GM12878 (cell line): Measurements from ENCODE around the gene PRDM16. TPM values are rescaled to one million over a fixed set of nuclear protein-coding genes. Genes with fewer than 3 reads are reported as not detected.

Experiments
- ATAC-seq: fragments of 200-7000 bp; cut with Tn5 transposase; 3 replicates; pipeline ENCODE4 v1.9.1; 2020; ENCODE audit warnings: mild to moderate bottlenecking, moderate library complexity
- BruUV-seq: library from RNA; stranded (reverse); fragments of 400-500 nt; replicated peaks from 2 replicates; lab custom pipeline; 2021; lab: Mats Ljungman, UMichigan
- CTCF ChIA-PET: fragments of 300-600 bp; sonication (Branson Sonifier 250); formaldehyde crosslinking; extraction: SDS; loops from one replicate; lab custom pipeline; 2021; ENCODE audit warnings: inconsistent platforms; lab: Yijun Ruan, JAX
- POLR2A ChIA-PET: fragments of 350-600 bp; formaldehyde crosslinking; extraction: SDS; loops from one replicate; lab custom pipeline; 2021; ENCODE audit warnings: inconsistent platforms; lab: Charles Lee
- RAD21 ChIA-PET: fragments of 300-600 bp; sonication (Branson Sonifier 250); formaldehyde crosslinking; loops from one replicate; lab custom pipeline; 2023; ENCODE audit warnings: antibody characterized with exemption; ENCODE audit not compliant: unreplicated experiment; lab: Charles Lee
- SMC1A ChIA-PET: fragments of 300-600 bp; sonication (Branson Sonifier 250); formaldehyde crosslinking; loops from one replicate; lab custom pipeline; 2023; ENCODE audit not compliant: unreplicated experiment, uncharacterized antibody; lab: Charles Lee
- DNase-seq: peaks from one replicate; pipeline ENCODE4 v3.0.0-alpha.2; 2011; ENCODE audit warnings: low read depth, low spot score
- FAIRE-seq: peaks from 3 replicates; lab custom pipeline; 2011; peaks lifted over from hg19 to GRCh38; lab: Jason Lieb, UNC
- H2AFZ ChIP-seq: 2 replicates; pipeline ENCODE4 v1.6.0; 2011; ENCODE audit warnings: low read depth, low read length, control low read depth; ENCODE audit not compliant: control insufficient read depth
- H3K27ac ChIP-seq: 2 replicates; pipeline ENCODE4 v1.5.1; 2011; ENCODE audit warnings: control low read depth; ENCODE audit not compliant: control insufficient read depth, insufficient read depth
- H3K27me3 ChIP-seq, 2 experiments: replicated peaks in 1 of 2; 2 replicates each; pipeline versions ENCODE4 v1.6.0 to v1.6.1; 2011; ENCODE audit warnings: low read length in 1 of 2; ENCODE audit not compliant: control insufficient read depth in 2 of 2, insufficient read depth in 2 of 2
- H3K36me3 ChIP-seq, 2 experiments: 2 replicates each; pipeline ENCODE4 v1.5.1; 2011; ENCODE audit warnings: low read length in 1 of 2; ENCODE audit not compliant: control insufficient read depth in 2 of 2, insufficient read depth in 2 of 2
- H3K4me1 ChIP-seq: 2 replicates; pipeline ENCODE4 v1.6.1; 2011; ENCODE audit warnings: mild to moderate bottlenecking, low read length, moderate library complexity, mixed read lengths; ENCODE audit not compliant: control insufficient read depth, insufficient read depth
- H3K4me2 ChIP-seq: 2 replicates; pipeline ENCODE4 v1.6.0; 2011; ENCODE audit warnings: control low read depth; ENCODE audit not compliant: control insufficient read depth, insufficient read depth
- H3K4me3 ChIP-seq: fragments of 200-600 bp; sonication (generic); 2 replicates; pipeline ENCODE4 v1.5.1; 2016
- H3K79me2 ChIP-seq: 2 replicates; pipeline ENCODE4 v1.6.0; 2011; ENCODE audit warnings: low read length; ENCODE audit not compliant: control insufficient read depth, insufficient read depth
- H3K9ac ChIP-seq: 2 replicates; pipeline ENCODE4 v1.8.0; 2011; ENCODE audit warnings: low read length, control low read depth, mixed read lengths; ENCODE audit not compliant: control insufficient read depth, insufficient read depth
- H3K9me3 ChIP-seq: replicated peaks from 3 replicates; pipeline ENCODE4 v1.5.1; 2011; ENCODE audit warnings: mild to moderate bottlenecking, low read length; ENCODE audit not compliant: control insufficient read depth, insufficient read depth
- H4K20me1 ChIP-seq: 2 replicates; pipeline ENCODE4 v1.6.0; 2011; ENCODE audit not compliant: control insufficient read depth, insufficient read depth
- ATF3 ChIP-seq: IDR thresholded peaks from 2 replicates; pipeline ENCODE4 v1.6.1; 2011; ENCODE audit warnings: low read depth, mild to moderate bottlenecking, low read length, moderate library complexity, borderline replicate concordance; ENCODE audit errors: extremely low read depth
- ATF7 ChIP-seq: fragments of 450-650 bp; IDR thresholded peaks from 2 replicates; pipeline ENCODE4 v1.6.1; 2016; ENCODE audit warnings: low read depth, mild to moderate bottlenecking
- BACH1 ChIP-seq: fragments of 450-650 bp; IDR thresholded peaks from 2 replicates; pipeline ENCODE4 v1.6.1; 2017; ENCODE audit warnings: mild to moderate bottlenecking, borderline replicate concordance
- CHD4 ChIP-seq: fragments of 200-600 bp; sonication (generic); IDR thresholded peaks from 2 replicates; pipeline ENCODE4 v1.6.1; 2016; ENCODE audit warnings: mild to moderate bottlenecking
- FOXK2 ChIP-seq: fragments of 450-650 bp; IDR thresholded peaks from 2 replicates; pipeline ENCODE4 v1.6.1; 2017; ENCODE audit warnings: mild to moderate bottlenecking, moderate library complexity
- HCFC1 ChIP-seq: fragments of 150-350 bp; IDR thresholded peaks from 2 replicates; pipeline ENCODE4 v1.6.1; 2014; ENCODE audit warnings: low read length
- MLLT1 ChIP-seq: fragments of 450-650 bp; IDR thresholded peaks from 2 replicates; pipeline ENCODE4 v1.6.1; 2016; ENCODE audit warnings: mild to moderate bottlenecking
- MXI1 ChIP-seq: fragments of 150-350 bp; IDR thresholded peaks from 2 replicates; pipeline ENCODE4 v1.6.1; 2011; ENCODE audit warnings: low read depth, mild to moderate bottlenecking, inconsistent platforms, low read length, improper control_type of control experiment
- NFYA ChIP-seq: IDR thresholded peaks from 2 replicates; pipeline ENCODE4 v1.6.1; 2011; ENCODE audit warnings: low read depth, mild to moderate bottlenecking, low read length, improper control_type of control experiment, borderline replicate concordance
- NKRF ChIP-seq: fragments of 450-650 bp; conservative IDR thresholded peaks from 2 replicates; pipeline ENCODE4 v1.6.1; 2017; ENCODE audit warnings: mild to moderate bottlenecking, moderate library complexity
- PAX8 ChIP-seq: fragments of 450-650 bp; IDR thresholded peaks from 2 replicates; pipeline ENCODE4 v1.6.1; 2017; ENCODE audit warnings: mild to moderate bottlenecking, moderate library complexity
- POLR2AphosphoS5 ChIP-seq: IDR thresholded peaks from 2 replicates; pipeline ENCODE4 v1.6.1; 2011; ENCODE audit warnings: mild to moderate bottlenecking, low read length, inconsistent platforms
- PRDM15 ChIP-seq: fragments of 450-650 bp; formaldehyde crosslinking; IDR thresholded peaks from 2 replicates; pipeline ENCODE4 v1.4.0; 2020; ENCODE audit warnings: mild to moderate bottlenecking, moderate library complexity
- RAD51 ChIP-seq: fragments of 450-650 bp; IDR thresholded peaks from 2 replicates; pipeline ENCODE4 v1.6.1; 2016; ENCODE audit warnings: moderate library complexity, mild to moderate bottlenecking, inconsistent platforms
- RCOR1 ChIP-seq: conservative IDR thresholded peaks from 2 replicates; pipeline ENCODE4 v1.6.1; 2012; ENCODE audit warnings: low read depth, low read length, improper control_type of control experiment
- TCF7 ChIP-seq: IDR thresholded peaks from 2 replicates; pipeline ENCODE4 v1.6.1; 2014; ENCODE audit warnings: antibody characterized with exemption, borderline replicate concordance
- ZSCAN29 ChIP-seq: fragments of 450-650 bp; IDR thresholded peaks from 2 replicates; pipeline ENCODE4 v1.6.1; 2017; ENCODE audit warnings: mild to moderate bottlenecking, moderate library complexity
- WGBS: methylation state at CpG from one replicate; pipeline ENCODE4 v1.1.6; 2016; ENCODE audit warnings: low lambda C conversion rate; ENCODE audit not compliant: insufficient replicate concordance, insufficient coverage; ENCODE audit errors: missing lambda C conversion rate; 5-methylcytosine and 5-hydroxymethylcytosine counted together
- in situ Hi-C: fragments of 300-500 bp; cut with MboI; formaldehyde crosslinking; loops from 9 replicates; pipeline ENCODE4 v1.14.3; 2018; ENCODE audit warnings: mixed read lengths
- intact Hi-C: fragments of 100-400 bp; cut with micrococcal nuclease; formaldehyde crosslinking; loops from one replicate; pipeline ENCODE4 v1.14.2; 2022; ENCODE audit not compliant: unreplicated experiment
- polyA plus RNA-seq, 11 experiments: library from polyadenylated mRNA; depleted of rRNA in 4 of 11; unstranded in 6 of 11; stranded (reverse) in 5 of 11; fragments of >200 nt; fragmentation: Nextera tagmentation in 4 of 11; fragmentation: Illumina TruSeq in 1 of 11; extraction: Ambion mirVana in 4 of 11; extraction: Trizol in 1 of 11; gene quantifications; 1 replicate in 1 of 11; 2 replicates in 10 of 11; pipeline versions ENCODE4 v1.2.1 to v1.2.3, GENCODE V29; 2011 to 2016; ENCODE audit warnings: inconsistent platforms in 2 of 11, missing spikeins in 2 of 11, low read depth in 1 of 11
- total RNA-seq, 4 experiments: library from RNA; depleted of rRNA in 3 of 4; stranded (reverse); fragments of >200 nt in 3 of 4; fragmentation: Illumina TruSeq in 1 of 4; extraction: Trizol in 1 of 4; gene quantifications; 2 replicates each; pipeline versions ENCODE4 v1.2.1 to v1.2.3, GENCODE V29; 2013 to 2021

Gene PRDM16
- total and polyA plus RNA-seq, 10 of the 15 experiments (the other 5 are each of a cell fraction or from before 2014, with no cell fraction given): 0.03 TPM; not detected in 9

- WGBS: 7% methylated on average over 7 of the region's 7 CpGs
- in situ Hi-C loops (no loop called here), intact Hi-C loops (no loop called here)
- Histone ChIP-seq H3K9ac (no peak overlapping the region), H3K9me3 (no peaks in the 10 kb centered on the region), H4K20me1 (no peaks in the 10 kb centered on the region), H3K27me3 (no peaks in the 10 kb centered on the region), H3K36me3 (no peaks in the 10 kb centered on the region), H3K4me1 (no peaks in the 10 kb centered on the region), H3K4me3 (no peak overlapping the region), H2AFZ (no peak overlapping the region), H3K27ac (no peak overlapping the region), H3K79me2 (no peaks in the 10 kb centered on the region), H3K4me2 (no peak overlapping the region)
- FAIRE-seq (no peak), DNase-seq (no peak), ATAC-seq (no peak)
- no TSS peak for BruUV-seq
- SMC1A ChIA-PET: no interaction called here
- POLR2A ChIA-PET: no interaction called here
- RAD21 ChIA-PET: no interaction called here
- TF ChIP-seq TCF7 (no peak), RAD51 (no peak), BACH1 (no peak), PAX8 (no peak), RCOR1 (no peak), FOXK2 (no peak), ATF3 (no peak), ATF7 (no peak), CHD4 (no peak), NFYA (no peak), HCFC1 (no peak), MXI1 (no peak), ZSCAN29 (no peak), MLLT1 (no peak), NKRF (no peak), POLR2AphosphoS5 (no peak), PRDM15 (CRISPR knock-in tag) (no peak)
- CTCF ChIA-PET: no interaction called here
These were observed 19.8 kb upstream of the PRDM16 start for GRCh38 chr1:3049164-3049563.
